Activated CD4-positive, alpha-beta T cell treated with anti-CD3 and anti-CD28 coated beads, Interleukin-2, amount 10 ng/mL, durations not matched to agents 7 days and 5 days (primary cell): Measurements from ENCODE around the gene ATP5PD. TPM values are rescaled to one million over a fixed set of nuclear protein-coding genes. Genes with fewer than 3 reads are reported as not detected.
"Not testable (repeated sequence)": the region's sequence is repeated elsewhere in the genome, so short reads cannot be mapped to it uniquely, and the experiment has no call there.

Source experiments
- CTCF ChIA-PET: fragments of 350-600 bp; sonication (Branson Sonifier 250); formaldehyde crosslinking; loops from one replicate; lab custom pipeline; 2021; ENCODE audit warnings: antibody characterized with exemption; lab: Charles Lee
- POLR2A ChIA-PET: fragments of 350-600 bp; sonication (Branson Sonifier 250); formaldehyde crosslinking; loops from one replicate; lab custom pipeline; 2021; ENCODE audit warnings: antibody characterized with exemption; lab: Charles Lee
- DNase-seq: peaks from one replicate; pipeline ENCODE4 v3.0.0-alpha.2; 2020
- H3K27ac Mint-ChIP-seq: one replicate; pipeline ENCODE4 v1.8.0; 2021; ENCODE audit warnings: mild to moderate bottlenecking, moderate library complexity, mixed read lengths
- H3K27me3 Mint-ChIP-seq: one replicate; pipeline ENCODE4 v1.8.0; 2021; ENCODE audit warnings: mixed read lengths
- H3K36me3 Mint-ChIP-seq: one replicate; pipeline ENCODE4 v1.8.0; 2021; ENCODE audit warnings: low read depth, mixed read lengths
- H3K4me1 Mint-ChIP-seq: one replicate; pipeline ENCODE4 v1.8.0; 2021; ENCODE audit warnings: mixed read lengths
- H3K4me3 Mint-ChIP-seq: one replicate; pipeline ENCODE4 v1.8.0; 2021; ENCODE audit warnings: mild to moderate bottlenecking, moderate library complexity, mixed read lengths
- H3K9me3 Mint-ChIP-seq: one replicate; pipeline ENCODE4 v1.8.0; 2021; ENCODE audit warnings: mixed read lengths
- total RNA-seq, 2 experiments: library from RNA; stranded (reverse); gene quantifications; one replicate each; pipeline ENCODE4 v1.2.3, GENCODE V29; 2021

The ATP5PD gene
- total RNA-seq, 2 experiments from 2014 or later, result 252 to 259 TPM

- Mint-ChIP-seq H3K36me3 (peaks cover 45% of the 10 kb centered on the region), H3K27ac (no peak overlapping the region), H3K4me1 (peaks cover 34% of the 10 kb centered on the region), H3K4me3 (no peak overlapping the region), H3K27me3 (no peaks in the 10 kb centered on the region), H3K9me3 (no peaks in the 10 kb centered on the region)
- POLR2A ChIA-PET, result no interaction called here
- CTCF ChIA-PET, result interaction anchor here (1.0 to 3.1 kb wide), 6 partner anchors 8 to 140 kb away, joined by 3 to 17 read pairs (median 4); no protein-coding TSS in a partner anchor
- DNase-seq, result no peak
Observed at GRCh38 chr17:75061618-75062017, 14.8 kb upstream of the ATP5PD start.

- no peaks in the 10 kb centered on the region for H3K27me3 Mint-ChIP-seq
- no peak overlapping the region for H3K4me3 Mint-ChIP-seq
- POLR2A ChIA-PET, result interaction anchor here (1.5 kb wide), 1 partner anchor 13 kb away, joined by 3 read pairs; no protein-coding TSS in a partner anchor
- H3K4me1 Mint-ChIP-seq, result peaks cover 33% of the 10 kb centered on the region
- H3K27ac Mint-ChIP-seq, result no peak overlapping the region
- peaks cover 51% of the 10 kb centered on the region for H3K36me3 Mint-ChIP-seq
- H3K9me3 Mint-ChIP-seq, result no peaks in the 10 kb centered on the region
- CTCF ChIA-PET, result interaction anchor here (1.0 to 3.1 kb wide), 5 partner anchors 9 to 141 kb away, joined by 3 to 17 read pairs (median 4); no protein-coding TSS in a partner anchor
- DNase-seq, result no peak
Observed at GRCh38 chr17:75061055-75061438, 14.3 kb upstream of the ATP5PD start.

GRCh38 chr17:75060434-75061054 lies 13.8 kb upstream of the ATP5PD start:
- Mint-ChIP-seq H3K4me1 (peaks cover 29% of the 10 kb centered on the region), H3K4me3 (no peak overlapping the region), H3K9me3 (no peaks in the 10 kb centered on the region), H3K27ac (no peak overlapping the region), H3K27me3 (no peaks in the 10 kb centered on the region), H3K36me3 (peaks cover 52% of the 10 kb centered on the region)
- no peak for DNase-seq
- ChIA-PET CTCF (interaction anchor here (0.8 to 3.1 kb wide), 11 partner anchors 10 to 141 kb away, joined by 3 to 17 read pairs (median 3); partner anchors contain the start of gene NT5C), POLR2A (interaction anchor here (0.6 to 1.5 kb wide), 2 partner anchors 13 to 21 kb away, joined by 3 to 5 read pairs; no protein-coding TSS in a partner anchor)

GRCh38 chr17:75059369-75060345 lies 12.9 kb upstream of the ATP5PD start:
- Mint-ChIP-seq H3K27ac (peak overlapping the region; percentile 69), H3K27me3 (no peaks in the 10 kb centered on the region), H3K9me3 (no peaks in the 10 kb centered on the region), H3K36me3 (peaks cover 52% of the 10 kb centered on the region), H3K4me3 (no peak overlapping the region), H3K4me1 (peaks cover 21% of the 10 kb centered on the region)
- peak; percentile 24 for DNase-seq
- ChIA-PET POLR2A (interaction anchor here (0.6 to 1.5 kb wide), 4 partner anchors 10 to 22 kb away, joined by 3 to 13 read pairs (median 6); no protein-coding TSS in a partner anchor), CTCF (interaction anchor here (0.6 to 3.1 kb wide), 14 partner anchors 11 to 911 kb away, joined by 3 to 17 read pairs (median 3); partner anchors contain the start of genes MRPL58 and NT5C)

- Mint-ChIP-seq H3K4me1 (peaks cover 32% of the 10 kb centered on the region), H3K36me3 (peaks cover 34% of the 10 kb centered on the region), H3K9me3 (no peaks in the 10 kb centered on the region), H3K4me3 (no peak overlapping the region), H3K27me3 (no peaks in the 10 kb centered on the region), H3K27ac (peak overlapping the region; percentile 14)
- POLR2A ChIA-PET, result no interaction called here
- DNase-seq, result no peak
- CTCF ChIA-PET, result interaction anchor here (0.6 kb wide), 1 partner anchor 367 kb away, joined by 3 read pairs; no protein-coding TSS in a partner anchor
Observed at GRCh38 chr17:75051941-75052340, 5.2 kb upstream of the ATP5PD start.

- Mint-ChIP-seq H3K36me3 (peaks cover 26% of the 10 kb centered on the region), H3K27ac (no peak overlapping the region), H3K9me3 (no peaks in the 10 kb centered on the region), H3K27me3 (no peaks in the 10 kb centered on the region), H3K4me1 (peaks cover 43% of the 10 kb centered on the region), H3K4me3 (no peak overlapping the region)
- POLR2A ChIA-PET, result interaction anchor here (0.6 kb wide), 1 partner anchor 15 kb away, joined by 3 read pairs; no protein-coding TSS in a partner anchor
- CTCF ChIA-PET, result interaction anchor here (1.0 to 2.8 kb wide), 2 partner anchors 11 to 26 kb away, joined by 5 to 17 read pairs; no protein-coding TSS in a partner anchor
- no peak for DNase-seq
Observed at GRCh38 chr17:75049706-75050105, 2.9 kb upstream of the ATP5PD start.

GRCh38 chr17:75049057-75049456 lies 2.3 kb upstream of the ATP5PD start:
- ChIA-PET POLR2A (no interaction called here), CTCF (interaction anchor here (0.8 to 2.8 kb wide), 5 partner anchors 11 to 236 kb away, joined by 3 to 17 read pairs (median 5); no protein-coding TSS in a partner anchor)
- Mint-ChIP-seq H3K36me3 (peaks cover 26% of the 10 kb centered on the region), H3K27me3 (no peaks in the 10 kb centered on the region), H3K4me1 (peaks cover 45% of the 10 kb centered on the region), H3K4me3 (no peak overlapping the region), H3K9me3 (no peaks in the 10 kb centered on the region), H3K27ac (no peak overlapping the region)
- DNase-seq, result no peak

- Mint-ChIP-seq H3K4me3 (peak overlapping the region; percentile 99), H3K27ac (peak overlapping the region; percentile 94), H3K27me3 (no peaks in the 10 kb centered on the region), H3K36me3 (peaks cover 26% of the 10 kb centered on the region), H3K4me1 (peaks cover 45% of the 10 kb centered on the region), H3K9me3 (no peaks in the 10 kb centered on the region)
- no peak for DNase-seq
- CTCF ChIA-PET, result interaction anchor here (0.8 to 2.8 kb wide), 6 partner anchors 10 to 236 kb away, joined by 3 to 17 read pairs (median 3); no protein-coding TSS in a partner anchor
- POLR2A ChIA-PET, result interaction anchor here (0.5 to 1.1 kb wide), 2 partner anchors 12 to 1858 kb away, joined by 3 to 9 read pairs; no protein-coding TSS in a partner anchor
Observed at GRCh38 chr17:75048249-75048878, 1.6 kb upstream of the ATP5PD start.

- ChIA-PET CTCF (interaction anchor here (1.1 to 2.8 kb wide), 3 partner anchors 12 to 66 kb away, joined by 3 to 17 read pairs (median 9); no protein-coding TSS in a partner anchor), POLR2A (interaction anchor here (0.5 to 1.1 kb wide), 2 partner anchors 13 to 1857 kb away, joined by 3 to 9 read pairs; no protein-coding TSS in a partner anchor)
- no peaks in the 10 kb centered on the region for H3K27me3 Mint-ChIP-seq
- H3K36me3 Mint-ChIP-seq, result peaks cover 22% of the 10 kb centered on the region
- H3K9me3 Mint-ChIP-seq, result no peaks in the 10 kb centered on the region
- peak overlapping the region; percentile 99 for H3K4me3 Mint-ChIP-seq
- peaks cover 45% of the 10 kb centered on the region for H3K4me1 Mint-ChIP-seq
- peak; percentile 30 for DNase-seq
- peak overlapping the region; percentile 94 for H3K27ac Mint-ChIP-seq
Observed at GRCh38 chr17:75047398-75048098, 779 bp upstream of the ATP5PD start.

- Mint-ChIP-seq H3K4me1 (peaks cover 45% of the 10 kb centered on the region), H3K4me3 (peak overlapping the region; percentile 98), H3K36me3 (peaks cover 20% of the 10 kb centered on the region), H3K27ac (peak overlapping the region; percentile 96)
- DNase-seq, H3K27me3 Mint-ChIP-seq, POLR2A ChIA-PET, H3K9me3 Mint-ChIP-seq: not testable (repeated sequence)
- CTCF ChIA-PET, result interaction anchor here (0.8 to 1.3 kb wide), 3 partner anchors 10 to 194 kb away, joined by 3 to 5 read pairs (median 3); no protein-coding TSS in a partner anchor
Observed at GRCh38 chr17:75045946-75046406, 793 bp downstream of the ATP5PD start.

GRCh38 chr17:75044716-75045115 lies 2.1 kb downstream of the ATP5PD start:
- CTCF ChIA-PET, result no interaction called here

More at GRCh38 chr17:75044716-75045115, 2.1 kb downstream of the ATP5PD start:
- Mint-ChIP-seq H3K9me3 (no peaks in the 10 kb centered on the region), H3K4me1 (peaks cover 42% of the 10 kb centered on the region), H3K27me3 (no peaks in the 10 kb centered on the region), H3K27ac (peak overlapping the region; percentile 66), H3K36me3 (peaks cover 31% of the 10 kb centered on the region), H3K4me3 (peak overlapping the region; percentile 37)
- POLR2A ChIA-PET, result no interaction called here
- DNase-seq, result no peak
